Panc1 (cell line): Measurements from ENCODE around the gene SCAMP1. TPM values are rescaled to one million over a fixed set of nuclear protein-coding genes. Genes with fewer than 3 reads are reported as not detected.

Source experiments
- ATAC-seq: fragments of 200-7000 bp; cut with Tn5 transposase; 2 replicates; pipeline ENCODE4 v1.9.1; 2020; ENCODE audit warnings: mild to moderate bottlenecking, moderate library complexity
- BruUV-seq: library from RNA; stranded (reverse); fragments of 400-500 nt; replicated peaks from 2 replicates; lab custom pipeline; 2021; lab: Mats Ljungman, UMichigan
- CTCF ChIA-PET: fragments of 300-600 bp; sonication (Branson Sonifier 250); formaldehyde crosslinking; loops from one replicate; lab custom pipeline; 2022; ENCODE audit warnings: antibody characterized with exemption; lab: Charles Lee
- POLR2A ChIA-PET: fragments of 300-600 bp; sonication (Branson Sonifier 250); formaldehyde crosslinking; loops from one replicate; lab custom pipeline; 2022; ENCODE audit warnings: antibody characterized with exemption; lab: Charles Lee
- DNase-seq: peaks from one replicate; pipeline ENCODE4 v3.0.0-alpha.2; 2010; ENCODE audit warnings: low read depth, low spot score
- H3K27ac ChIP-seq: 2 replicates; pipeline ENCODE4 v1.5.1; 2011; ENCODE audit warnings: mild to moderate bottlenecking, low read length, inconsistent platforms
- H3K27me3 ChIP-seq: fragments of 200-500 bp; sonication (Bioruptor generic); 2 replicates; pipeline ENCODE4 v1.6.0; 2014; ENCODE audit warnings: low read length, inconsistent platforms; ENCODE audit not compliant: control insufficient read depth, insufficient read depth
- H3K36me3 ChIP-seq: fragments of 200-500 bp; sonication (Bioruptor generic); 2 replicates; pipeline ENCODE4 v1.5.1; 2014; ENCODE audit warnings: inconsistent platforms, mild to moderate bottlenecking, low read length, moderate library complexity; ENCODE audit not compliant: control insufficient read depth, insufficient read depth
- H3K4me1 ChIP-seq: 2 replicates; pipeline ENCODE4 v1.5.1; 2011; ENCODE audit warnings: inconsistent platforms, mild to moderate bottlenecking, low read length, moderate library complexity; ENCODE audit not compliant: control insufficient read depth, insufficient read depth
- H3K4me3 ChIP-seq, 2 experiments: 2 replicates each; pipeline ENCODE4 v1.5.1; 2011 to 2012; ENCODE audit warnings: low read depth in 2 of 2, low read length in 2 of 2, mild to moderate bottlenecking in 2 of 2, inconsistent platforms in 1 of 2, moderate library complexity in 1 of 2
- H3K9me3 ChIP-seq: fragments of 200-500 bp; sonication (Bioruptor generic); 2 replicates; pipeline ENCODE4 v1.5.1; 2014; ENCODE audit warnings: low read depth, mild to moderate bottlenecking, inconsistent platforms, low read length, moderate library complexity; ENCODE audit not compliant: control insufficient read depth, insufficient read depth
- CTCF ChIP-seq: fragments of 450-650 bp; IDR thresholded peaks from 2 replicates; pipeline ENCODE4 v1.5.1; 2017; ENCODE audit warnings: mild to moderate bottlenecking
- POLR2AphosphoS5 ChIP-seq: IDR thresholded peaks from 2 replicates; pipeline ENCODE4 v1.6.1; 2012; ENCODE audit warnings: mild to moderate bottlenecking, low read depth, low read length, moderate library complexity
- REST ChIP-seq, 2 experiments: IDR thresholded peaks; 2 replicates each; pipeline ENCODE4 v1.6.1; 2011 to 2012; ENCODE audit warnings: low read depth in 2 of 2, control low read depth in 1 of 2, low read length in 1 of 2, mild to moderate bottlenecking in 1 of 2, moderate library complexity in 1 of 2; ENCODE audit not compliant: insufficient read depth in 1 of 2
- SIN3A ChIP-seq: IDR thresholded peaks from 2 replicates; pipeline ENCODE4 v1.6.1; 2012; ENCODE audit warnings: low read depth, mild to moderate bottlenecking, low read length, moderate library complexity, borderline replicate concordance; ENCODE audit not compliant: insufficient read depth
- TCF7L2 ChIP-seq: IDR thresholded peaks from 2 replicates; pipeline ENCODE4 v1.6.1; 2011; ENCODE audit warnings: mild to moderate bottlenecking, low read depth, low read length, inconsistent platforms
- in situ Hi-C: cut with HindIII; loops from 2 replicates; pipeline ENCODE4 v1.10.0; 2016; ENCODE audit warnings: low sequenced_read_pairs, low pct_unique_long_range_greater_than_20kb
- intact Hi-C: fragments of 100-400 bp; cut with micrococcal nuclease; formaldehyde crosslinking; loops from one replicate; pipeline ENCODE4 v1.10.0; 2022; ENCODE audit not compliant: unreplicated experiment
- total RNA-seq: library from RNA; stranded (reverse); gene quantifications from one replicate; pipeline ENCODE4 v1.2.1, GENCODE V29; 2021; ENCODE audit not compliant: unreplicated experiment

Gene SCAMP1
- total RNA-seq, 1 experiment from 2014 or later: 51.3 TPM

GRCh38 chr5:78476795-78477194 is 116.4 kb downstream of the SCAMP1 start:
- intact Hi-C loops (no loop called here), in situ Hi-C loops (no loop called here)
- ATAC-seq (no peak), DNase-seq (no peak)
- ChIA-PET POLR2A (no interaction called here), CTCF (no interaction called here)
- H3K27ac ChIP-seq: no peak overlapping the region
- H3K4me1 ChIP-seq: no peaks in the 10 kb centered on the region
- no peaks in the 10 kb centered on the region for H3K9me3 ChIP-seq
- H3K27me3 ChIP-seq: no peaks in the 10 kb centered on the region
- BruUV-seq: no TSS peak
- H3K36me3 ChIP-seq: no peaks in the 10 kb centered on the region
- H3K4me3 ChIP-seq: no peak overlapping the region
- TF ChIP-seq CTCF: no peak
- TF ChIP-seq SIN3A: no peak
- no peak for TF ChIP-seq REST (IDR thresholded peaks at IDR 0.05; ENCODE audit: insufficient read depth in 1 of 2, low read depth in 2 of 2, low read length in 1 of 2)
- no peak for TF ChIP-seq POLR2AphosphoS5
- no peak for TF ChIP-seq TCF7L2

GRCh38 chr5:78482948-78483347 is 122.5 kb downstream of the SCAMP1 start:
- ChIA-PET POLR2A (no interaction called here), CTCF (no interaction called here)
- Histone ChIP-seq H3K27me3 (no peaks in the 10 kb centered on the region), H3K9me3 (no peaks in the 10 kb centered on the region), H3K36me3 (no peaks in the 10 kb centered on the region; the same call in 1 of the 2 replicates), H3K4me3 (no peak overlapping the region), H3K4me1 (no peaks in the 10 kb centered on the region), H3K27ac (no peak overlapping the region)
- ATAC-seq (no peak), DNase-seq (no peak)
- intact Hi-C loops (no loop called here), in situ Hi-C loops (no loop called here)
- TF ChIP-seq POLR2AphosphoS5 (no peak), CTCF (no peak), TCF7L2 (no peak), SIN3A (no peak), REST (IDR thresholded peaks at IDR 0.05; ENCODE audit: insufficient read depth in 1 of 2, low read depth in 2 of 2, low read length in 1 of 2) (no peak)
- no TSS peak for BruUV-seq
